Measurements from ENCODE around the gene ELOVL1. TPM values are rescaled to one million over a fixed set of nuclear protein-coding genes. Genes with fewer than 3 reads are reported as not detected.

The ELOVL1 gene
- total and polyA plus RNA-seq, 10 of the 15 experiments (the other 5 are each of a cell fraction or from before 2014, with no cell fraction given), result 58.5 to 139 (median 89.8) TPM

DNA sequence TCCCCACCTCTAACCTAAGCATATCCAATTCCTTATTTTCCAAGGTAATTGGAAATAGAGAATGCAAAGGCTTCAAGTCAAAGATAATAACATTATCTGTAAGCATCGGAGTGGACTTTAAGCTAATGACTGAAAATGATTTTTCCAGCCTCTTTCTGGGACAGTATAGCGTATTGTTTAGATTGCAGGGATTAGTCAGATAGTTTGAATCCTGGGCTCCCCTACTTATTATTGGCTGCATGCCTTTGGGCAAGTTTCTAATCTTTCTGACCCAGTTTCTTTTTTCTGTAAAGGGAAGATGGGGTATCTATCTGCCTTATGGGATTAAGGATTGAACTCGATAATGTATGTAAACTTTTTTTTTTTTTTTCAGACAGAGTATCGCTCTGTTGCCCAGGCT lies 10.6 kb downstream of the ELOVL1 start:
- H3K9ac ChIP-seq (ENCODE audit: control insufficient read depth, insufficient read depth, low read length), result no peak overlapping the region
- BruUV-seq (replicated peaks), result no TSS peak
- no peak overlapping the region for H3K4me3 ChIP-seq
- H3K4me2 ChIP-seq (ENCODE audit: control insufficient read depth, insufficient read depth), result no peak overlapping the region
- peaks cover 5 to 13% of the 10 kb centered on the region in 2 experiments for H3K36me3 ChIP-seq (ENCODE audit: control insufficient read depth in 2 of 2, insufficient read depth in 2 of 2, low read length in 1 of 2)
- intact Hi-C loops (cut with micrococcal nuclease; ENCODE audit: unreplicated experiment) (no loop called here), in situ Hi-C loops (cut with MboI) (no loop called here)
- ChIA-PET RAD21 (ENCODE audit: unreplicated experiment) (interaction anchor here (2.6 to 3.2 kb wide), 2 partner anchors 118 to 130 kb away, joined by 23 to 49 read pairs; no protein-coding TSS in a partner anchor), POLR2A (interaction anchor here (3.0 kb wide), 1 partner anchor 10 kb away, joined by 25 read pairs; the partner anchor contains the start of gene ELOVL1), SMC1A (ENCODE audit: uncharacterized antibody, unreplicated experiment) (interaction anchor here (0.6 to 4.5 kb wide), 10 partner anchors 9 to 136 kb away, joined by 3 to 26 read pairs (median 4); no protein-coding TSS in a partner anchor), CTCF (interaction anchor here (0.9 to 3.1 kb wide), 6 partner anchors 13 to 578 kb away, joined by 3 to 44 read pairs (median 6); no protein-coding TSS in a partner anchor)
- H3K4me1 ChIP-seq (ENCODE audit: control insufficient read depth, insufficient read depth, low read length), result peaks cover 10% of the 10 kb centered on the region
- peaks cover 34% of the 10 kb centered on the region for H3K79me2 ChIP-seq (ENCODE audit: control insufficient read depth, insufficient read depth, low read length)
- no peak overlapping the region for H3K27ac ChIP-seq (ENCODE audit: control insufficient read depth, insufficient read depth)
- H2AFZ ChIP-seq (ENCODE audit: control insufficient read depth, low read depth, low read length), result no peak overlapping the region
- H4K20me1 ChIP-seq (ENCODE audit: control insufficient read depth, insufficient read depth), result no peaks in the 10 kb centered on the region
- DNase-seq (ENCODE audit: low read depth, low spot score), result no peak
- ATAC-seq, result no peak
- FAIRE-seq, result no peak
- H3K27me3 ChIP-seq (replicated peaks in 1 of 2; ENCODE audit: control insufficient read depth in 2 of 2, insufficient read depth in 2 of 2, low read length in 1 of 2), result no peaks in the 10 kb centered on the region
- TF ChIP-seq YBX1 (IDR thresholded peaks at IDR 0.05) (no peak), MXI1 (IDR thresholded peaks at IDR 0.05; ENCODE audit: low read depth, low read length) (no peak)
- no peaks in the 10 kb centered on the region for H3K9me3 ChIP-seq (replicated peaks; ENCODE audit: control insufficient read depth, insufficient read depth, low read length)
- 95% methylated on average over 4 of the region's 4 CpGs for WGBS (ENCODE audit: insufficient coverage, insufficient replicate concordance, low lambda C conversion rate, missing lambda C conversion rate)

DNA sequence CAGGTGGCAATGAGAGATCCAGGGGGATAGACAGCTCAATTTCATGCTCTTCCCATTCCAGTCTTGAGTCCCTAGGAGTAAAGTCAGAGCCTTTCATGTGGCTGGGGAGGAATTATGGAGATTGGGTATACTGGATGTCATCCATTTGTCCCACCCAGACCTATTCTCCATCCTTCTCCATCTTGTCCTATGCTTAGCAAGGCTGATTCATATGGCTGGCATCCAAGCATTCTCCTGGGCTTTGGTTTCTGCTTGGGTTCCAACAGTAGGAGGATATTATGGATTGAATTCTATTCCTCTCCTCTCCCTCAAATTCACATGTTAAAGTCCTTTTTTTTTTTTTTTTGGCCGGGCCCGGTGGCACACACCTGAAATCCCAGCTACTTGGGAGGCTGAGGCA lies 12.9 kb downstream of the ELOVL1 start:
- Histone ChIP-seq H2AFZ (ENCODE audit: control insufficient read depth, low read depth, low read length) (no peak overlapping the region), H3K9me3 (replicated peaks; ENCODE audit: control insufficient read depth, insufficient read depth, low read length) (no peaks in the 10 kb centered on the region), H3K4me3 (no peak overlapping the region), H4K20me1 (ENCODE audit: control insufficient read depth, insufficient read depth) (no peaks in the 10 kb centered on the region), H3K79me2 (ENCODE audit: control insufficient read depth, insufficient read depth, low read length) (peaks cover 17% of the 10 kb centered on the region), H3K4me2 (ENCODE audit: control insufficient read depth, insufficient read depth) (no peak overlapping the region), H3K27ac (ENCODE audit: control insufficient read depth, insufficient read depth) (no peak overlapping the region), H3K36me3 (ENCODE audit: control insufficient read depth in 2 of 2, insufficient read depth in 2 of 2, low read length in 1 of 2) (no peaks in the 10 kb centered on the region), H3K9ac (ENCODE audit: control insufficient read depth, insufficient read depth, low read length) (no peak overlapping the region), H3K4me1 (ENCODE audit: control insufficient read depth, insufficient read depth, low read length) (no peaks in the 10 kb centered on the region), H3K27me3 (replicated peaks in 1 of 2; ENCODE audit: control insufficient read depth in 2 of 2, insufficient read depth in 2 of 2, low read length in 1 of 2) (no peaks in the 10 kb centered on the region)
- ATAC-seq (no peak), DNase-seq (ENCODE audit: low read depth, low spot score) (no peak), FAIRE-seq (no peak)
- POLR2A ChIA-PET, result interaction anchor here (0.7 kb wide), 1 partner anchor 66 kb away, joined by 5 read pairs; no protein-coding TSS in a partner anchor
- RAD21 ChIA-PET (ENCODE audit: unreplicated experiment), result interaction anchor here (2.2 kb wide), 1 partner anchor 116 kb away, joined by 6 read pairs; no protein-coding TSS in a partner anchor
- WGBS (ENCODE audit: insufficient coverage, insufficient replicate concordance, low lambda C conversion rate, missing lambda C conversion rate), result no CpG with 5 or more reads among the region's 2 CpGs
- CTCF ChIA-PET, result interaction anchor here (1.3 to 1.6 kb wide), 2 partner anchors 115 to 127 kb away, joined by 5 read pairs; no protein-coding TSS in a partner anchor
- in situ Hi-C loops (cut with MboI), result no loop called here
- SMC1A ChIA-PET (ENCODE audit: uncharacterized antibody, unreplicated experiment), result interaction anchor here (0.5 to 1.1 kb wide), 4 partner anchors 12 to 280 kb away, joined by 3 to 4 read pairs (median 4); no protein-coding TSS in a partner anchor
- TF ChIP-seq SMC3 (IDR thresholded peaks at IDR 0.05; ENCODE audit: borderline replicate concordance, low read length) (no peak), MTA2 (IDR thresholded peaks at IDR 0.05; ENCODE audit: low read depth) (no peak), FOXM1 (IDR thresholded peaks at IDR 0.05; ENCODE audit: low read depth, low read length) (no peak), TARDBP (IDR thresholded peaks at IDR 0.05; ENCODE audit: borderline replicate concordance) (no peak), PML (IDR thresholded peaks at IDR 0.05; ENCODE audit: low read length) (no peak), NR2C1 (IDR thresholded peaks at IDR 0.05) (no peak), IKZF1 (conservative IDR thresholded peaks at IDR 0.05) (no peak)
- intact Hi-C loops (cut with micrococcal nuclease; ENCODE audit: unreplicated experiment), result no loop called here
- no TSS peak for BruUV-seq (replicated peaks)
